ENCODE data around the gene ZNF79.

ZNF79 gene

DNA sequence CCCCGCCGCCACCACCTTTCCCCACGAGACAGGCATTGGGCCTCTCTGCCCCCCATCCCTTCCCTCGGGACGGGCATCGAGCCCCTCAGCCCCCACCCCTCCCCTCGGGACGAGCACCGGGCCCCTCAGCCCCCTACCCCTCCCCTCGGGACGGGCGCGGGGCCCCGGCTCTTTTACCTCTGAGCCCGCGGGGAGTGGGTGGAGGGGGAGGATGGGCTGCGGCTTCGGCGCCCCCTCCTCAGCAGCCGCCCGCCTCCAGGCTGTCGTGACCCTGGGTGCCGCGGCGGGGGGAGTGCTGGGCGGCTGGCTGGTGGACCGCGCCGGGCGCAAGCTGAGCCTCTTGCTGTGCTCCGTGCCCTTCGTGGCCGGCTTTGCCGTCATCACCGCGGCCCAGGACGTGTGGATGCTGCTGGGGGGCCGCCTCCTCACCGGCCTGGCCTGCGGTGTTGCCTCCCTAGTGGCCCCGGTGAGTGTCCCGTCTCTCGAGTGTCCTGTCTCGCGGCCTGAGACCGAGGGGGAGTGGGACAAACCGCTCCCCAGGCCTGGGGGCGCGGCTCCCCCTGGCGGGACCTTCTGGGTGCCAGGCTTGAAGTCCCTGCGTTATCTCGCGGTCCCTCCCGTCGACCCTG lies 26.4 kb upstream of the ZNF79 start:
- Histone ChIP-seq H3K27ac (ENCODE audit: insufficient read depth, low read depth, low read length, poor library complexity, severe bottlenecking) (no peak overlapping the region), H3K36me3 (ENCODE audit: control insufficient read depth, insufficient read depth, low read length) (no peaks in the 10 kb centered on the region), H3K4me1 (ENCODE audit: control insufficient read depth, insufficient read depth, low read length) (no peaks in the 10 kb centered on the region), H3K27me3 (ENCODE audit: control insufficient read depth, insufficient read depth, low read length, poor library complexity, severe bottlenecking) (peaks cover 25% of the 10 kb centered on the region), H3K9me3 (ENCODE audit: control insufficient read depth, low read length) (no peaks in the 10 kb centered on the region), H3K4me3 (ENCODE audit: insufficient read depth, low read depth, low read length) (peak overlapping the region; percentile 55)
- 1% methylated on average over 48 to 55 of the region's 55 CpGs for WGBS, 2 experiments

DNA sequence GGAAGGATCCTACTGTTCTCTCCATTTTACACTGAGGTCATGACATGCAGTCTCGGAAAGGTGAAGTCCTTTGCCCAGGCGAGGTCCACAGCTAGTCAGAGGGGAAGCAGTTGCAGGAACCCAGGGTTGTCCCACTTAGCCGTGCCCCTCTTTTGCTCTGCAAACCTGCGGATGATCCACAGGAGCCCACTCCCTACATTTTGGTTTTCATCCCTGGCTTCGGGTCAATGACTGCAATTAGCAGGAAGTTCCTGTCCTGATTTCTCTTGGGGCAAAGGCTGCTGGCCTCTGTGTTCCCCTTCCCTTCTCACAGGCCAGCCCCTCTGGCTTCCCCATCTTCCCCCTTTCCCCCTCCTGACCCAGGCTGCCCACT lies 25.9 kb upstream of the ZNF79 start:
- Histone ChIP-seq H3K4me1 (ENCODE audit: control insufficient read depth, insufficient read depth, low read length) (no peaks in the 10 kb centered on the region), H3K4me3 (ENCODE audit: insufficient read depth, low read depth, low read length) (peak overlapping the region; percentile 55), H3K27ac (ENCODE audit: insufficient read depth, low read depth, low read length, poor library complexity, severe bottlenecking) (no peak overlapping the region), H3K9me3 (ENCODE audit: control insufficient read depth, low read length) (no peaks in the 10 kb centered on the region), H3K27me3 (ENCODE audit: control insufficient read depth, insufficient read depth, low read length, poor library complexity, severe bottlenecking) (peaks cover 25% of the 10 kb centered on the region), H3K36me3 (ENCODE audit: control insufficient read depth, insufficient read depth, low read length) (peaks cover under 1% of the 10 kb centered on the region)
- WGBS, 2 experiments = 55 to 59% methylated on average over 5 of the region's 5 CpGs

DNA sequence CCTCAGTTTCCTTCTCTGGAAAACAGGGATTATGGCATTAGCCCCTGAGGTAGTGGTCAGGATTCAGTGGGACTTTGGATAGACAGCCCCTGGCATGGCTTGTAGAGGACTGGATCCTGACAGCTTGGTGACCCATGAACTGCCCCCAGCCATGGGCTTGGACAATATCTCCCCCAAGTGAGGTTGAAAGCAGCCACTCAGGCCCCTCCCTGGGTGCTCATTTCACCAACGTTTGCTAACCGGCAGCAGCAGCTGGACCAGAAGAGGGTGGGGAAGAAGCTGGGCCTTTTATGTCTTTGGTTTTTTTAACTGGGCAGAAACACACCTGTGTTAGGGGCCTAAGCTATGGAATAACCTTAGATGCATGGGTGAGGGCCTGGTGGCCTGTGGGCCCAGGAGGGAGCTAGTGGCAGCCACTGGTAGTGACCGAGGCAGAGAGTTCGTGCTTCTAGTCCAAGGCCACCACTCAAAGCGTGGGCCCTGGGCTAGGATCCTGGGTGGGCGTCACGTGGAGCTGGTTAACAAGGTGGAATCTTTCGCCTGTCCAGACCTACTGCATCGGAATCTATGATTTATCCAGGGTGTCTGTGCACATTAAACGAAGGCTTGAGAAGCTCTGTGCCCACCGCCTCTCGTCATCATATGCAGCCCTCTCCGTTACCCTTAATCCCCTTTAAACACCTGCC lies 25.3 kb upstream of the ZNF79 start:
- H3K27ac ChIP-seq (ENCODE audit: insufficient read depth, low read depth, low read length, poor library complexity, severe bottlenecking) = no peak overlapping the region
- no peaks in the 10 kb centered on the region for H3K9me3 ChIP-seq (ENCODE audit: control insufficient read depth, low read length)
- H3K4me3 ChIP-seq (ENCODE audit: insufficient read depth, low read depth, low read length) = no peak overlapping the region
- no peaks in the 10 kb centered on the region for H3K4me1 ChIP-seq (ENCODE audit: control insufficient read depth, insufficient read depth, low read length)
- peaks cover 7% of the 10 kb centered on the region for H3K36me3 ChIP-seq (ENCODE audit: control insufficient read depth, insufficient read depth, low read length)
- WGBS, 2 experiments = 95 to 96% methylated on average over 13 of the region's 13 CpGs
- H3K27me3 ChIP-seq (ENCODE audit: control insufficient read depth, insufficient read depth, low read length, poor library complexity, severe bottlenecking) = peaks cover 25% of the 10 kb centered on the region

DNA sequence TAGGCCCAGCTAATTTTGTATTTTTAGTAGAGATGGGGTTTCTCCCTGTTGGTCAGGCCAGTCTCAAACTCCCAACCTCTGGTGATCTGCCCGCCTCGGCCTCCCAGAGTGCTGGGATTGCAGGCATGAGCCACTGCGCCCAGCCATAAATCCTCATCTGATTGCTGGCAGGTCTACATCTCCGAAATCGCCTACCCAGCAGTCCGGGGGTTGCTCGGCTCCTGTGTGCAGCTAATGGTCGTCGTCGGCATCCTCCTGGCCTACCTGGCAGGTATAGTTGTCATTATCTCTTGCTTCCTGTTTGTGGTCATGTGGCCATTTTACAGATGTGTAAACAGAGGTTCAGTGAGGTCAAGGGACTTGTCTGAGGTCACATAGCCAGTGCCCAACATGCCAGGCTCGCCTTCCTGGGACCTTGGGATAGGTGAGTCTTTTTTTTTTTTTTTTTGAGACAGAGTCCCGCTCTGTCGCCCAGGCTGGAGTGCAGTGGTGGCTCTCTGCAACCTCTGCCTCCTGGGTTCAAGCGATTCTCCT lies 24.4 kb upstream of the ZNF79 start:
- Histone ChIP-seq H3K4me3 (ENCODE audit: insufficient read depth, low read depth, low read length) (no peak overlapping the region), H3K4me1 (ENCODE audit: control insufficient read depth, insufficient read depth, low read length) (no peaks in the 10 kb centered on the region), H3K36me3 (ENCODE audit: control insufficient read depth, insufficient read depth, low read length) (peaks cover 11% of the 10 kb centered on the region), H3K27me3 (ENCODE audit: control insufficient read depth, insufficient read depth, low read length, poor library complexity, severe bottlenecking) (peaks cover 25% of the 10 kb centered on the region), H3K27ac (ENCODE audit: insufficient read depth, low read depth, low read length, poor library complexity, severe bottlenecking) (no peak overlapping the region), H3K9me3 (ENCODE audit: control insufficient read depth, low read length) (no peaks in the 10 kb centered on the region)
- 92 to 95% methylated on average over 14 of the region's 14 CpGs for WGBS, 2 experiments

GRCh38 chr9:127402401-127403090 lies 21.6 kb upstream of the ZNF79 start:
- peaks cover 8% of the 10 kb centered on the region for H3K27me3 ChIP-seq (ENCODE audit: control insufficient read depth, insufficient read depth, low read length, poor library complexity, severe bottlenecking)
- H3K36me3 ChIP-seq (ENCODE audit: control insufficient read depth, insufficient read depth, low read length) = peaks cover 11% of the 10 kb centered on the region
- H3K4me3 ChIP-seq (ENCODE audit: insufficient read depth, low read depth, low read length) = no peak overlapping the region
- WGBS, 2 experiments = 90% methylated on average over 18 of the region's 18 CpGs
- H3K4me1 ChIP-seq (ENCODE audit: control insufficient read depth, insufficient read depth, low read length) = peaks cover 8% of the 10 kb centered on the region
- H3K9me3 ChIP-seq (ENCODE audit: control insufficient read depth, low read length) = no peaks in the 10 kb centered on the region
- H3K27ac ChIP-seq (ENCODE audit: insufficient read depth, low read depth, low read length, poor library complexity, severe bottlenecking) = no peak overlapping the region

DNA sequence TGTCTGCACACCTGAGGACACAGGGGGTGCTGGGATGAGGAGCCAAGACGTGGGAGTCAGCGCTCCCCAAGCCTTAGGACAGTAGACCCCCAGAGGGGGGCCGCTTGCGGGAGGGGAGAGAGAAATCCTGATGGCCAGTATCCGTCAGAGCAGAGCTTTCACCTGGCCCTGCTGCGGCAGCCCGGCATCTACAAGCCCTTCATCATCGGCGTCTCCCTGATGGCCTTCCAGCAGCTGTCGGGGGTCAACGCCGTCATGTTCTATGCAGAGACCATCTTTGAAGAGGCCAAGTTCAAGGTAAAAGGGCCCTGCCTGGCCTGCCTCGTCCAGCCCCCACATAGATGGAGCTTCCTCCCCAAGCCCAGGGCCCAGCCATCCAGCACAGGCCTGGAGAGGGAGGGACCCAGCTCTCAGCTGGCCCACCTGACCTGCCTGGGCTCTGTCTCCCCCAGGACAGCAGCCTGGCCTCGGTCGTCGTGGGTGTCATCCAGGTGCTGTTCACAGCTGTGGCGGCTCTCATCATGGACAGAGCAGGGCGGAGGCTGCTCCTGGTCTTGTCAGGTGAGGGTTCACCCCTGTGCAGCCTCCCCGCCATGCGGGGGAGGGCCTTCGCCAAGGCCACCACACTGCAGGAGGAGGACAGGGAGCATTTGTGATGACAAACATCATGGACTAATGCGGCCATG lies 20.5 kb upstream of the ZNF79 start:
- 89 to 94% methylated on average over 21 to 22 of the region's 22 CpGs for WGBS, 2 experiments

GRCh38 chr9:127404631-127405030 lies 19.6 kb upstream of the ZNF79 start:
- Histone ChIP-seq H3K27ac (ENCODE audit: insufficient read depth, low read depth, low read length, poor library complexity, severe bottlenecking) (no peak overlapping the region), H3K4me1 (ENCODE audit: control insufficient read depth, insufficient read depth, low read length) (peaks cover 8% of the 10 kb centered on the region), H3K27me3 (ENCODE audit: control insufficient read depth, insufficient read depth, low read length, poor library complexity, severe bottlenecking) (no peaks in the 10 kb centered on the region), H3K9me3 (ENCODE audit: control insufficient read depth, low read length) (no peaks in the 10 kb centered on the region), H3K4me3 (ENCODE audit: insufficient read depth, low read depth, low read length) (no peak overlapping the region), H3K36me3 (ENCODE audit: control insufficient read depth, insufficient read depth, low read length) (peaks cover 11% of the 10 kb centered on the region)
- WGBS, 2 experiments = 94 to 96% methylated on average over 23 of the region's 23 CpGs

More for the DNA sequence above, 20.5 kb upstream of the ZNF79 start:
- Histone ChIP-seq H3K27ac (ENCODE audit: insufficient read depth, low read depth, low read length, poor library complexity, severe bottlenecking) (no peak overlapping the region), H3K9me3 (ENCODE audit: control insufficient read depth, low read length) (no peaks in the 10 kb centered on the region), H3K4me3 (ENCODE audit: insufficient read depth, low read depth, low read length) (no peak overlapping the region), H3K36me3 (ENCODE audit: control insufficient read depth, insufficient read depth, low read length) (peaks cover 11% of the 10 kb centered on the region), H3K27me3 (ENCODE audit: control insufficient read depth, insufficient read depth, low read length, poor library complexity, severe bottlenecking) (no peaks in the 10 kb centered on the region), H3K4me1 (ENCODE audit: control insufficient read depth, insufficient read depth, low read length) (peaks cover 8% of the 10 kb centered on the region)

DNA sequence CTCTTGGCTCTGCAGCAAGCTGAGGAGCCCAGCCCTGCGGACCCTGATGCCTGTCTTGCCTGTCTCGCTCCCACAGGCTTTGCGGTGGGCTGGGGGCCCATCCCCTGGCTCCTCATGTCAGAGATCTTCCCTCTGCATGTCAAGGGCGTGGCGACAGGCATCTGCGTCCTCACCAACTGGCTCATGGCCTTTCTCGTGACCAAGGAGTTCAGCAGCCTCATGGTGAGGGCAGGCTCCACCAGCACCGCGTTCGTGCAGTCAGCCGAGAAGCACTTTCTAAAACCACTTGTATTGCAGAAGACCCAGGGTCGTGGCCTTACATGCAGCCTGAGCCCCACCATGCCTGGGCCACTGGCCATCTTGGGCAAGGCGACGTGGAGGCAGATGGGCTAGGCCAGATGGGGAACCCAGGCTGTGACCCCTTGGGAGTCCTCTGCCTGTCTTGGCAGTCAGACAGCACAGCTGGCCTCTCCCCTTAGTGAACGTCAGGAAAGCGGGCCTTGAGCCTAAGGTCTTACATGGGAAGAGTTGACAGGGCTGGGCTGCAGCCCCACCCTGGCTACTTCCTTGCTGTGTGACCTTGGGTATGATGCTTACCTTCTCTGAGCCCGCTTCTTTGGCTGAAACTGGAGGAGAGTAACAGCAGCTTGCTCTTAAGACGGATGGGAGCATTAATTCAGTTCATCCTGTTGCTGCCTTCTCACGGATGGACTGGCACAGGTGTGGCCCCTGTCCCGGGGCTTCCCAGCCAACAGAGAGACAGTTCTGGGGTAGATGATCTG lies 18.6 kb upstream of the ZNF79 start:
- H3K4me1 ChIP-seq (ENCODE audit: control insufficient read depth, insufficient read depth, low read length) = peaks cover 8% of the 10 kb centered on the region
- H3K9me3 ChIP-seq (ENCODE audit: control insufficient read depth, low read length) = no peaks in the 10 kb centered on the region
- no peak overlapping the region for H3K27ac ChIP-seq (ENCODE audit: insufficient read depth, low read depth, low read length, poor library complexity, severe bottlenecking)
- H3K27me3 ChIP-seq (ENCODE audit: control insufficient read depth, insufficient read depth, low read length, poor library complexity, severe bottlenecking) = no peaks in the 10 kb centered on the region
- 95 to 96% methylated on average over 20 of the region's 20 CpGs for WGBS, 2 experiments
- H3K36me3 ChIP-seq (ENCODE audit: control insufficient read depth, insufficient read depth, low read length) = peaks cover 11% of the 10 kb centered on the region
- H3K4me3 ChIP-seq (ENCODE audit: insufficient read depth, low read depth, low read length) = no peak overlapping the region

- Histone ChIP-seq H3K4me3 (ENCODE audit: insufficient read depth, low read depth, low read length) (no peak overlapping the region), H3K27me3 (ENCODE audit: control insufficient read depth, insufficient read depth, low read length, poor library complexity, severe bottlenecking) (no peaks in the 10 kb centered on the region), H3K36me3 (ENCODE audit: control insufficient read depth, insufficient read depth, low read length) (peaks cover 11% of the 10 kb centered on the region), H3K9me3 (ENCODE audit: control insufficient read depth, low read length) (no peaks in the 10 kb centered on the region), H3K27ac (ENCODE audit: insufficient read depth, low read depth, low read length, poor library complexity, severe bottlenecking) (no peak overlapping the region), H3K4me1 (ENCODE audit: control insufficient read depth, insufficient read depth, low read length) (peaks cover 8% of the 10 kb centered on the region)
- 84 to 85% methylated on average over 13 of the region's 13 CpGs for WGBS, 2 experiments
Observed at GRCh38 chr9:127406799-127407491, 17.2 kb upstream of the ZNF79 start.
